ENCODE data around the gene RGS7.

- TF ChIP-seq, protein P1, sequence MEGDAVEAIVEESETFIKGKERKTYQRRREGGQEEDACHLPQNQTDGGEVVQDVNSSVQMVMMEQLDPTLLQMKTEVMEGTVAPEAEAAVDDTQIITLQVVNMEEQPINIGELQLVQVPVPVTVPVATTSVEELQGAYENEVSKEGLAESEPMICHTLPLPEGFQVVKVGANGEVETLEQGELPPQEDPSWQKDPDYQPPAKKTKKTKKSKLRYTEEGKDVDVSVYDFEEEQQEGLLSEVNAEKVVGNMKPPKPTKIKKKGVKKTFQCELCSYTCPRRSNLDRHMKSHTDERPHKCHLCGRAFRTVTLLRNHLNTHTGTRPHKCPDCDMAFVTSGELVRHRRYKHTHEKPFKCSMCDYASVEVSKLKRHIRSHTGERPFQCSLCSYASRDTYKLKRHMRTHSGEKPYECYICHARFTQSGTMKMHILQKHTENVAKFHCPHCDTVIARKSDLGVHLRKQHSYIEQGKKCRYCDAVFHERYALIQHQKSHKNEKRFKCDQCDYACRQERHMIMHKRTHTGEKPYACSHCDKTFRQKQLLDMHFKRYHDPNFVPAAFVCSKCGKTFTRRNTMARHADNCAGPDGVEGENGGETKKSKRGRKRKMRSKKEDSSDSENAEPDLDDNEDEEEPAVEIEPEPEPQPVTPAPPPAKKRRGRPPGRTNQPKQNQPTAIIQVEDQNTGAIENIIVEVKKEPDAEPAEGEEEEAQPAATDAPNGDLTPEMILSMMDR (optimal IDR thresholded peaks at IDR 0.05 in 1 of 3, IDR thresholded peaks at IDR 0.05 in 1 of 3, conservative IDR thresholded peaks at IDR 0.05 in 1 of 3; ENCODE audit: extremely low read depth in 1 of 3, insufficient read depth in 2 of 3, low read length in 3 of 3), result no peak
- TF ChIP-seq EZH2 (IDR thresholded peaks at IDR 0.05; ENCODE audit: low read length), result no peak
Observed at GRCh38 chr1:241366196-241366595, 9.2 kb upstream of the RGS7 start.

Data from keratinocyte (primary cell).